Measurements from ENCODE around the gene SARS2.
"Not testable (repeated sequence)": the region's sequence is repeated elsewhere in the genome, so short reads cannot be mapped to it uniquely, and the experiment has no call there.

Gene SARS2

GRCh38 chr19:38929929-38930775 is at the start of gene SARS2:
Gene SARS2, minus strand, starts transcription at chr19:38930763. Its CDS starts 27 bp downstream, at chr19:38930736.
- peak; percentile 86 for DNase-seq

GRCh38 chr19:38979812-38980211 is 49.2 kb upstream of the SARS2 start:
- no peak for DNase-seq

GRCh38 chr19:38978326-38978689 is 47.7 kb upstream of the SARS2 start:
- no peak for DNase-seq

- no peak for DNase-seq
Observed at GRCh38 chr19:38977445-38978325, 47.1 kb upstream of the SARS2 start.

GRCh38 chr19:38975861-38976271 is 45.3 kb upstream of the SARS2 start:
- no peak for DNase-seq

- DNase-seq, result no peak
Observed at GRCh38 chr19:38975214-38975860, 44.8 kb upstream of the SARS2 start, which contains the start of gene FBXO17. Gene FBXO17, minus strand, starts transcription at chr19:38975742. Its CDS starts 25,423 bp downstream, at chr19:38950319.

GRCh38 chr19:38974624-38975213 is 44.2 kb upstream of the SARS2 start:
- DNase-seq, result no peak

- DNase-seq, result no peak
Observed at GRCh38 chr19:38971672-38972071, 41.1 kb upstream of the SARS2 start.

GRCh38 chr19:38970664-38971532 is 40.3 kb upstream of the SARS2 start:
- DNase-seq, result no peak

GRCh38 chr19:38966149-38966548 is 35.6 kb upstream of the SARS2 start:
- not testable (repeated sequence) for DNase-seq

GRCh38 chr19:38964738-38965137 is 34.2 kb upstream of the SARS2 start:
- no peak for DNase-seq

- DNase-seq, result no peak
Observed at GRCh38 chr19:38959618-38960017, 29.1 kb upstream of the SARS2 start.

- no peak for DNase-seq
Observed at GRCh38 chr19:38958301-38958700, 27.7 kb upstream of the SARS2 start.

- no peak for DNase-seq
Observed at GRCh38 chr19:38956264-38956663, 25.7 kb upstream of the SARS2 start.

- no peak for DNase-seq
Observed at GRCh38 chr19:38953677-38954076, 23.1 kb upstream of the SARS2 start.

- no peak for DNase-seq
Observed at GRCh38 chr19:38952395-38953165, 22.0 kb upstream of the SARS2 start.

GRCh38 chr19:38951187-38951586 is 20.6 kb upstream of the SARS2 start:
- DNase-seq, result no peak

- DNase-seq, result peak; percentile 70
Observed at GRCh38 chr19:38949580-38950367, 19.2 kb upstream of the SARS2 start.

GRCh38 chr19:38946229-38947010 is 15.9 kb upstream of the SARS2 start:
- DNase-seq, result no peak
